ENCODE measurements around the gene DDX55.
"Not testable (repeated sequence)": the region's sequence is repeated elsewhere in the genome, so short reads cannot be mapped to it uniquely, and the experiment has no call there.

GRCh38 chr12:123578829-123579228 is 23.1 kb upstream of the DDX55 start:
- TF ChIP-seq POLR2A, CTCF (IDR thresholded peaks at IDR 0.05): not testable (repeated sequence)

Data from heart left ventricle (tissue), 13 donors.